ENCODE results near the gene KCNE2. TPM values are rescaled to one million over a fixed set of nuclear protein-coding genes. Genes with fewer than 3 reads are reported as not detected.
"Not testable (repeated sequence)": the region's sequence is repeated elsewhere in the genome, so short reads cannot be mapped to it uniquely, and the experiment has no call there.

The KCNE2 gene
- total RNA-seq, 3 donors from 2014 or later, result 0.66 TPM; not detected in 2

GRCh38 chr21:34364921-34365320 is 1.1 kb downstream of the KCNE2 start:
- intact Hi-C loops (cut with DNase I; ENCODE audit: low total_unique reads), result no loop called here
- no peak for DNase-seq (ENCODE audit: low spot score in 2 of 2)
- no peaks in the 10 kb centered on the region for H3K9me3 ChIP-seq
- no peaks in the 10 kb centered on the region for H3K27me3 ChIP-seq
- H3K4me1 ChIP-seq, result peaks cover 0 to 3% of the 10 kb centered on the region in 2 donors
- no peak for TF ChIP-seq POLR2AphosphoS5 (IDR thresholded peaks at IDR 0.05)
- no peak for TF ChIP-seq CTCF (IDR thresholded peaks at IDR 0.05)
- no peak for TF ChIP-seq POLR2A (IDR thresholded peaks at IDR 0.05)
- no peaks in the 10 kb centered on the region for H3K36me3 ChIP-seq
- H3K27ac ChIP-seq, result no peak overlapping the region
- H3K4me3 ChIP-seq, result no peak overlapping the region

GRCh38 chr21:34365809-34366208 is 2.0 kb downstream of the KCNE2 start:
- Histone ChIP-seq H3K4me3 (no peak overlapping the region), H3K27me3 (no peaks in the 10 kb centered on the region), H3K36me3 (no peaks in the 10 kb centered on the region), H3K4me1 (peaks cover 0 to 3% of the 10 kb centered on the region in 2 donors), H3K9me3 (no peaks in the 10 kb centered on the region), H3K27ac (no peak overlapping the region)
- no peak for DNase-seq (ENCODE audit: low spot score in 2 of 2)
- TF ChIP-seq POLR2AphosphoS5 (IDR thresholded peaks at IDR 0.05) (no peak), CTCF (IDR thresholded peaks at IDR 0.05) (no peak), POLR2A (IDR thresholded peaks at IDR 0.05) (no peak)
- intact Hi-C loops (cut with DNase I; ENCODE audit: low total_unique reads), result no loop called here

GRCh38 chr21:34367320-34367935 is 3.6 kb downstream of the KCNE2 start:
- peak overlapping the region in 1 of 2 donors; percentile 29 for H3K27ac ChIP-seq
- no peaks in the 10 kb centered on the region for H3K27me3 ChIP-seq
- H3K4me3 ChIP-seq, result no peak overlapping the region
- H3K36me3 ChIP-seq, result no peaks in the 10 kb centered on the region
- DNase-seq (ENCODE audit: low spot score in 2 of 2), result peak in 1 of 2 donors; percentile 75
- H3K4me1 ChIP-seq, result no peaks in the 10 kb centered on the region
- TF ChIP-seq POLR2AphosphoS5 (IDR thresholded peaks at IDR 0.05), result no peak
- TF ChIP-seq CTCF (IDR thresholded peaks at IDR 0.05), result peak; percentile 29 to 74 (median 59)
- no peaks in the 10 kb centered on the region for H3K9me3 ChIP-seq
- intact Hi-C loops (cut with DNase I; ENCODE audit: low total_unique reads), result no loop called here

- no peak for DNase-seq (ENCODE audit: low spot score in 2 of 2)
- H3K27me3 ChIP-seq, result no peaks in the 10 kb centered on the region
- H3K9me3 ChIP-seq, result no peaks in the 10 kb centered on the region
- H3K36me3 ChIP-seq, result no peaks in the 10 kb centered on the region
- H3K4me1 ChIP-seq, result no peaks in the 10 kb centered on the region
- no peak overlapping the region for H3K27ac ChIP-seq
- TF ChIP-seq POLR2A (IDR thresholded peaks at IDR 0.05) (no peak), CTCF (IDR thresholded peaks at IDR 0.05) (no peak), POLR2AphosphoS5 (IDR thresholded peaks at IDR 0.05) (no peak)
- H3K4me3 ChIP-seq, result no peak overlapping the region
- intact Hi-C loops (cut with DNase I; ENCODE audit: low total_unique reads), result no loop called here
Measured at GRCh38 chr21:34369741-34370140, 5.9 kb downstream of the KCNE2 start.

- DNase-seq (ENCODE audit: low spot score in 2 of 2), result no peak
- Histone ChIP-seq H3K9me3 (no peaks in the 10 kb centered on the region), H3K4me3 (no peak overlapping the region), H3K4me1 (no peaks in the 10 kb centered on the region), H3K36me3 (no peaks in the 10 kb centered on the region), H3K27ac (no peak overlapping the region), H3K27me3 (no peaks in the 10 kb centered on the region)
- no peak for TF ChIP-seq POLR2AphosphoS5 (IDR thresholded peaks at IDR 0.05)
- intact Hi-C loops (cut with DNase I; ENCODE audit: low total_unique reads), result no loop called here
Measured at GRCh38 chr21:34372321-34372720, 8.5 kb downstream of the KCNE2 start.

GRCh38 chr21:34374462-34374861 is 10.7 kb downstream of the KCNE2 start:
- H3K4me3 ChIP-seq; intact Hi-C loops (cut with DNase I; ENCODE audit: low total_unique reads); H3K4me1 ChIP-seq; H3K36me3 ChIP-seq; H3K27me3 ChIP-seq; H3K9me3 ChIP-seq; DNase-seq (ENCODE audit: low spot score in 2 of 2); H3K27ac ChIP-seq: not testable (repeated sequence)

- H3K36me3 ChIP-seq; H3K27me3 ChIP-seq; H3K27ac ChIP-seq; H3K4me1 ChIP-seq; H3K9me3 ChIP-seq; DNase-seq (ENCODE audit: low spot score in 2 of 2); intact Hi-C loops (cut with DNase I; ENCODE audit: low total_unique reads); H3K4me3 ChIP-seq: not testable (repeated sequence)
Measured at GRCh38 chr21:34374940-34375618, 11.3 kb downstream of the KCNE2 start, which contains the start of gene SMIM11. SMIM11 (plus strand) TSS chr21:34375507; CDS start chr21:34379505, 3,998 bp downstream.

GRCh38 chr21:34375619-34375972 is 11.8 kb downstream of the KCNE2 start:
- H3K27ac ChIP-seq; intact Hi-C loops (cut with DNase I; ENCODE audit: low total_unique reads); H3K4me1 ChIP-seq; H3K27me3 ChIP-seq; H3K36me3 ChIP-seq; H3K9me3 ChIP-seq; H3K4me3 ChIP-seq; DNase-seq (ENCODE audit: low spot score in 2 of 2): not testable (repeated sequence)

- intact Hi-C loops (cut with DNase I; ENCODE audit: low total_unique reads); H3K27ac ChIP-seq; H3K9me3 ChIP-seq: not testable (repeated sequence)
Measured at GRCh38 chr21:34383138-34383537, 19.3 kb downstream of the KCNE2 start.

More at GRCh38 chr21:34383138-34383537, 19.3 kb downstream of the KCNE2 start:
- not testable (repeated sequence) for DNase-seq (ENCODE audit: low spot score in 2 of 2); H3K4me3 ChIP-seq; H3K27me3 ChIP-seq; H3K36me3 ChIP-seq; H3K4me1 ChIP-seq

Data from breast epithelium (tissue), 4 donors.